Raji (cell line): ENCODE measurements around the gene MAP3K21.

Experiments
- POLR2A ChIP-seq: IDR thresholded peaks from 2 replicates; pipeline ENCODE4 v1.6.1; 2011; ENCODE audit warnings: low read depth, low read length, control low read depth; ENCODE audit not compliant: insufficient read depth

The MAP3K21 gene

DNA sequence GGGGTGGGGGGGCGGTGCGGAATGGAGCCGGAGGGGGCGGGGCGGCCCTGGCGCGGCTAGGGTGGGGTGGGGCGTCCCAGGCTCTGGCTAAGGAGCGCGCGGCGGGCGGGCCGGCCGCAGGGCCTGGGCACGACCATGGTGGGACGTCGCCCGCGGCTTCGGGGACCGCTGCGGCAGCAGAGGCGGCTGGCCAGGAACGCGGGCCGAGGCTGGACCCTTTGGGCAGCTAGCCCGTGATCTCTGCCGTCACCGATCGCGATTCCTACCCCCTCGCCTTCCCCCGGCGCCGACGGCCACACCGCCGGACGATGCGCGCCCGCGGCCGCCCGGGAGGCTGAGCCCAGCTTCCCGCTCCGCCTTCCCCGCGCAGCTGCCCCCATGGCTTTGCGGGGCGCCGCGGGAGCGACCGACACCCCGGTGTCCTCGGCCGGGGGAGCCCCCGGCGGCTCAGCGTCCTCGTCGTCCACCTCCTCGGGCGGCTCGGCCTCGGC is at the start of gene MAP3K21:
TSS of gene MAP3K21 (plus strand) at position 74 of the 491 bp plus-strand sequence. CDS start at position 379, 305 bp downstream.
- peak; percentile 80 for TF ChIP-seq POLR2A

DNA sequence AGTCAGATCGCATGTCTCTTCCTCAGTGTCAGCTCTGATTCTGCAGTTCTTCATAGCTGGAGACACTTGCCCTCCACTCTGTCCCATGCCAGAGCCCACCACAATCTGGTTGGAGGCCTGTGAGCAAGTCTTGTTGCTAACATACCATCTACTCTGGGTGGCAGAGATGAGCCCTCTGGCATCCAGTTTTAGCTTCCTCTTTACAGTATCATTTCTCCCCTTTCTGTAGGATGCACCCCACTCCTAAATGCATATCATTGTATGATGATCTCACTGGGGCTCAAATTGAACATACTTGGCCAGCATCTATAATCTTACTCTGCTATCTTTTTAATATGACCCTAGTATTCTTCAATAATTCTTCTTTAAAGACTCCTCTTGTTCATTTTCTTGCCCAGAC is 48.9 kb upstream of the MAP3K21 start:
- no peak for TF ChIP-seq POLR2A

DNA sequence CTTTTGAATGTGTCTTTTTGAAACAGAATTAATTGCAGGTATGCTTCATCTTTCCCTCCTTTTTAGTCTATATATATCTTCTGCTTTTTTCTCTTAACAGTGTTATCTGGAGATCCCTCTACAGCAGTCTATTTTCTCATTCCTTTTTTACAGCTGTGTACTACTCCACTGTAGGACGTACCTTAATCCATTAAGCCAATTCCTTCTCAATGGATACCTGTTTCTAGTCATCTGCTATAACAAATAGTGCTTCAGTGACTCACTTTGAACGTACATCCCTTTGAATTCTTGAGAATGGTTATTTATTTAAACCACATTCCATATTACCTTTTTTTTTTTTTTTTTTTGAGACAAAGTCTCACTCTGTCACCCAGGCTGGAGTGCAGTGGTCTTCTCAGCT is 47.6 kb upstream of the MAP3K21 start:
- TF ChIP-seq POLR2A, result no peak

DNA sequence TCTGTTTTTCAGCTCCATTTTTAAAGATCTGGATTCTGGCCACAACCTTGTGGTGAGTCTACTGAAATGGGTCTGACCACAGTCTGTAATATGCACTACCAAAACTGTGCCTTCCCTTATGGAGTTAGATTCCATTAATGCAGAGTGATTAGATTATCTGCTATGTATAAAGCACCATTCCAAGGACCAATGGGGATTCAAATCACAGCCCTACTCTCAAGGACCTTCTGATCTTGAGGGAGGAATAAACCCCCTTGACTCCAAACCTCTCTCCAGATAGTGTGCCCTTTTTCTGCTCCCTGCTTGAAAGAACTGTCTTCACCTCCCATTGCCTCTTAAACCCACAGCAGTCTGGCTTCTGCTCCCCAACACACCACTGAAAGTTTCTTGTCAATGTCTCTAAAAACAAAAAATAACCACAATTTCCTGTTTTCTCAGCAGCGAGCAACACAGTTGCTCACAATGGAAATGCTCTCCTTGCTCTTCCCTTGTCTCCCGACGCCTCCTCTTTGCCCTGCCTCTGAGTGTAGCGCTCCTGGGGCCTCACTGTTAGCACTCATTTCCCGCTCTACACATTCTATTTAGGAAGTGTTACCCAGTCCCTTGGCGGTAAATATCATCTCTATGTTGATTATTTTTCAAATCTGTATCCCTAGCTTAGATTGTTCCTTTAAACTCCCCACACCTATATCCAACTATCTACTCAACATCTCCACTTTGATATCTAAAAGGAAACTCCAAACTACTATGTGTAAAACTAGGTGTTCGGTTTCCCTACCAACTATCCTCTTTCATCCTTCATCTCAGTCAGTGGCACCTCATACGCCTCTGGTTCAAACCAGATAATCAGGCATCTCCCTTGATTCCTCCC is 45.6 kb upstream of the MAP3K21 start:
- TF ChIP-seq POLR2A, result no peak

DNA sequence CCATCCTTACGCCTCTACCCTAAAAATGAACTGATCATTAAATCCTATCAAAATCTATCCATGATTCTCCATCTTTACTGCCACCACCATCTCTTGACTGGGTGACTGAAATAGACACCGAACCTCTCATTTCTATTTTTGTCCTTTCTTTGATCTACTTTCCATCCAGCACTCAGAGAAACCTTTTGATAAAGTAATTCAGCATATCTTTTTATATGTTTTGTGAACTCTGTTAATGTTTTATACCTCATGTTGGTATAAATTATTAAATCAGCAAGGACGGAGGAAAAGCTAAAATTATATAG is 45.0 kb upstream of the MAP3K21 start:
- no peak for TF ChIP-seq POLR2A

DNA sequence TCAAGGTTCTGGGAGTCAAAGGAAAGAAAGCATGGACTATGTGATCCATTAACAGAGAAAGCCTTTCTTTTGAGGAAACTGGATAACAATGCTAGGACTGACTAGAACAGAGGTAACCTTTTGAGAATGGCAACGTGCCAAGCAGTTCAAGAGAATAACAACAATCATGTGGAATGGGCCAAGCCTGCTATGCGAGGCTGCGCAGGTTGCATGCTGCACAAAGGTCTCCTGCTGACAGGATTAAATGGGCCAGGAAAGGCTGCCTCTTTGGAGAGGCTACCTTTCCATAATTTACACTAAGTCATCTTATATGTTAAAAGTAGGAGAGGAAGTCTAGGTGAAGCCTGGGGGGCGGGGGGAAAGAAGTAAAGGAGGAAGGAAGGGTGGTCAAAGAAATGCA is 37.8 kb upstream of the MAP3K21 start:
- no peak for TF ChIP-seq POLR2A

DNA sequence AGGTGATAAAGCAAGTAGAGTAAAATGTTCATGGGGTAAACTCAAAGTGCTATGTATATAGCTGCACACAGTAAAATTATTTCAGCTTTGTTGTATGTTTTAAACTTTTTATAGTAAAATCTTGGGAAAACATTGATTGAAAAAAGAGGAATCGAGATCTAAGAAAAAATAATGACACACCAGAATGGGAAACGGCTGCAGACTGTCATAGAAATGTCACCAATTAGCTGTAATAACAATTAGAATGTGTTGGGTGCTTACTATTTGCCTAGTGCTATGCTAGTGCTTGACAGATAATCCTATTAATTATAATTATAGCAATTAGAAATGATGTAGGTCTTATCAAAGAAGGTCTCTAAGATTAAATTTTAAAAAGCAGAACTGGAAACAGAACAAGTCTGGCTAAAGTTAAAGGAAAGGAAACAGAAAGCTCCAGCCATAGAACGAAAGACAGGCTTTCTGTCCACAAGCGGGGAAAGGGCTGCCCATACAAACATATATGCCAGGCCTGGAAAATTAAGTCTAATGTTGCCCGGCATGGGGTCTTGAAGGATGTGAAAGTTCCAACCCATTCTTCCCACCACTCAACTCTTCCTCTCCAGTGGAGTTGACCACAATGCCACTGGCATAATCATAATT is 37.0 kb upstream of the MAP3K21 start:
- no peak for TF ChIP-seq POLR2A

DNA sequence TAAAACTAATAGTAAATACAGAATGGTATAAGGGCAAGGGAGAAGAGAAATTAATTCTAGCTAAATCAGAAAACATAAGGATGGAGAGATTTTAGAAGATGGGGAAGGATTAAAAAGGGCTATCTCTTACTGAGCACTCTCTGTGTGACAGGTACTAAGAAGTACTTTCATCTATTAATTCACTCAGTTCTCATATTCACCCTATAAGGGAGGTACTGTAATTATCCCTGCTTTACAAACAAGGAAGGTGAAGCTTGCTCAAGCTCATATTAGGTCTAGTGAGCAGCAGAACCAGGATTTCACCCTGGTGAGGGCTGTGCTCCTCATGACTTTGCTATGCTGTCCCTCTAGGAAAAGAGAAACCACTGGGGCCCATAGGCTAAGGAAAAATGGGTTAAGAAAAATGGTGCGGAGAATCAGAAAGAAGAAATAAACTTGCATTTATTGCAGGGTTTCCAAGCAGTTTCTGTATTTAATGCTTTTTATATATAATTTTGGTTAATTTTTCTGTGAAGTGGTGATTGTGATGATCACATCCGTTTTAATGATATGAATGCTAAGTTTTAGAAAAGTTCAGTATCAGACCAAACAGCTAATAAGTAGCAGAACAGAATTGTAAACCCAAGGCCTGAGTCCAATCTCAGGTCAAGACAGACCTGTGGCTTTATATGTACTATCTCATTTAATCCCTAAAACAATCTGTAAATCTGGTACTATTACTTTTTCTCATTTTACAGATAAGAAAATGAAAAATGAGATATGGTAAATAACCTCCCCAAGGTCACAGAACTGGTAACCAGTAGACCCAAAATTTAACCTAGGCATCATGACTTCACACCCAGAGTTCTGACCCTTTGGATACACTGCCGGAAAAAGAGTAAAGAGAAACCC is 33.7 kb upstream of the MAP3K21 start:
- TF ChIP-seq POLR2A, result no peak

DNA sequence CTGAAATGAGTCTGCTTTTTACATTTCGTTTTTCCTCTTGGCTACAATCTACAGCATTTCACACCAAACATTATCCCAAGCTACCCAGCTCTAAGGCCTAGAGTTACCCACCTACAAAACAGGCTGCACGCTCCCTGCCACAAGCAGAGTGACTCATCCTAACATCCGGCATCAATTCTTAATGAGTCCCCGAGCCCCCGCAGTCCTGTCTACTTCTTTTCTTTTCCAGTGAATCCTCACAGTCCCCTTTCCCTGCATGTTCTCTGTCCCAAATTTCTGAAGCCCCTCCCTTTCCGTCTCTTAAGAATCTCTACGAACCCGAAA is 32.6 kb upstream of the MAP3K21 start:
- TF ChIP-seq POLR2A, result no peak

DNA sequence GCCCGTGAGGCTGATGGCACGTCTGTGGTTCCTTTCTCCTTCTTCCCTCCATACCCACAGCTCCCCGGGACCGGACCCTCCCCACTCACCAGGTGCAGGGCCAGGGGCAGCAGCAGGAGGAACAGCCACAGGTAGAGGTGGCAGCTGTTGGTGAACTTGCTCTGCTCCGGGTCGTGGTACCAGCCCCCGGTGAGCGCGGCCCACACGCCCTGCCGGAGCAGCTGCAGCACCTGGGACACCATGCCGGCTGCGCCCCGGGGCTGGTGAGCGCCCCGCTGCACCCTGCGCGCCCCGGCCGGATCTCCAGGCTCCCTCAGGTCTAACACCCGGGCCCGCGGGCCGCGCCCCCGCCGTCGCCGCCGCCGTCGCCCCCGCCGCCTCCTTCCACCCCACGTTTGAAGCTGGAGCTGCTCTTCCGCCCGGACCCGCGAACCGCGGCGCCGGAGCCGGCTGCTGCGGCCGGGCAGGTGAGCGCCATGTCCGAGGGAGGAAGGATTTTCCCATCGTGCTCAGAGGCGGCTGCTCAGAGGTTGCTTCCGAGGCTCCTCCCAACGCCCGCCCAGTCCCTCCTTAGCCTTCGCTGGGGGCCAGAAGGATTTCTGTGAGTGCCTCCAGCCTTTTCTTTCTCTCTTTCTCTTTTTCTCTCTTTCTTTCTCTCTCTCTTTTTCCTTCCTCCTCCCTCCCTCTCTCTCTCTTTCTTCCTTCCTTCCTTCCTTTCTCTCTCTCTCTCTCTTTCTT is 32.1 kb upstream of the MAP3K21 start, which contains the start of gene PCNX2:
TSS of gene PCNX2 (minus strand) at position 489 of the 738 bp plus-strand sequence. CDS start at position 242, 247 bp downstream.
- peak; percentile 82 for TF ChIP-seq POLR2A

DNA sequence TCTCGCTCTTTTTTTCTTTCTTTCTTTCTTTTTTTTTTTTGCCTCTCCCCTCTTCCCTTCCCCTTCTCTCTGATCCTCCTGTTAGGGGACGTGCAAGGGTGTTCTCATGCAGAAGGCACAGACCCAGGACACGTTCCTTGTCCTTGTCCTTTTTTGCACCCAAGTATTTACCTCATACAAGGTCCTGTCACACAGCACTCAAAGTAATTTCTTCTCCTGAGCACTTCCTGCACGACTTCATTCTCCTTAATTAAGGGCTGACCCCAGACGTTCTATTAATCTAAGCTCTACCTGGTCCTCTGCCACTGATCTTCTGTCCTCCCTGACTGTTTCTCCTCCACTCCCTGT is 31.6 kb upstream of the MAP3K21 start:
- TF ChIP-seq POLR2A, result no peak

DNA sequence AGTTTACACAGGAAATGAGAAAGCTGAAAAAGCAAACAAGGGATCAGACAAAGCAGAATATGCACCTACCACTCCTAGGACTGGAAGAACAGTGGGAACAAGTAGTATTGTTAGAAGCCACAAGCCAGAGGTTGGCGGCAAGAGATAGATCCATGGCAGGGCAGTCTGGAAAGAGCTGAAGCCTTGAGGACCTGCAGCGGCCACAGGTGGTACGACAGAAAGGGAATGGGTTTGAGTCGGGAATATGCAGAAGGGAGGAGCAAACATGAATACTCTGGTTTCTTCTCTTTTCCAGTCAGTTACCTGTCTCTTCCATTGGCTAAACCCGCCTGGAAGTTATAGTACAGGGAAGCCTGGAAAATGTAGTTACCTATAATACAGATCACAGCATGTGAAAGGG is 28.1 kb upstream of the MAP3K21 start:
- no peak for TF ChIP-seq POLR2A

DNA sequence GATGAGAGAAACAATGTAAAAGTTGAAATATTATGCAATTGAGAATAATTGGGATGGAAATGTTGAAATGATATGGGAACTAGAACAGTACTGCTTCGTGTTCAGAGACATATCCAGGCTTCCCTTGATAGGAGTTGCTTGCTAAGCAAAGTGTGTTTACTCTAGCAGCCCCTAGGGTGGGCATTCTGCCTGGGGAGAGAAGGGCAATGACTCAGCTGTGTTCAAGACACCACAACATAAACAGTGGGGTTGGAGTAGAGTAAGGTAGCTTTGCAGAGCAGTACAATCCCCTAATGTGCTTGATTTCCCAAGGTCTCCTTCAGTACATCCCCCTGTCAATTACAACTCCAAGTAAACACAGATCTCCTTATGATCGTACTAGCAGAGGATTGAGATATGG is 27.2 kb upstream of the MAP3K21 start:
- TF ChIP-seq POLR2A, result no peak

DNA sequence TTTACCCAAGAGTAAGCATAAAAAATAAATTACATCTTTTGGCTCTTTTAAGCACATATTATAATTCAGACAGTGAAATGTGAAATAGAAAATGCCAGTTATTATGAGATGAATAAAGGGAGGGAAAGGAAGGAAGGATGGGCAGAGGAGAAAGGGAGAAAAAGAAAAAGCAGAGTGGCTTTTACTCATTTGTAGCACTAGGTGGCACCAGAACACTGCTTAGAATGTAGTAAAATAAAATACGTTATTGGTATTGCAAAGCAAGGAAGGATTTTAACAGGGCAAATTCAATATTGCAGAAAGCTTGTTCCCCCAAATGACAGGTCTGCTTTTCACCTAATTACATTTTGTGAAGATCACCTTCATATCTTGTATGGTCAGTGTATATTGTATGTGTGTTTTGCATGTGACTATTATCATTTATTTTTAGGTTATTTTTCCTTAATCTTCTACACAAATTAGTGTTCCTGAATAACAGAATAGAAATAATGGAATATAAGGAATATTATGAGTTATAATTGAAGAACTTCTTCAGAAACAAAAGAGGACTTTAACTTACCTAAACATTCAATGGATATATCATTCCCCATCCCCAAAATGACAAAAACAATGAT is 22.9 kb upstream of the MAP3K21 start:
- TF ChIP-seq POLR2A, result no peak
